ENCODE results near the gene DOCK4.

GRCh38 chr7:112160130-112160770, 45.9 kb downstream of the DOCK4 start:
- TF ChIP-seq, protein P1, sequence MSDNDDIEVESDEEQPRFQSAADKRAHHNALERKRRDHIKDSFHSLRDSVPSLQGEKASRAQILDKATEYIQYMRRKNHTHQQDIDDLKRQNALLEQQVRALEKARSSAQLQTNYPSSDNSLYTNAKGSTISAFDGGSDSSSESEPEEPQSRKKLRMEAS (IDR thresholded peaks at IDR 0.05) = no peak
- TF ChIP-seq CEBPB (IDR thresholded peaks at IDR 0.05) (no peak), YY1 (IDR thresholded peaks at IDR 0.05; ENCODE audit: low read depth) (no peak), ZBTB7A (IDR thresholded peaks at IDR 0.05; ENCODE audit: low read depth) (no peak), REST (IDR thresholded peaks at IDR 0.05; ENCODE audit: low read depth) (no peak), NFIC (IDR thresholded peaks at IDR 0.05) (no peak), TAF1 (IDR thresholded peaks at IDR 0.05; ENCODE audit: low read depth) (no peak)
